SHP77 (cell line): ENCODE data around the gene FOXN3.

Source experiments
- DNase-seq, 2 experiments: peaks; one replicate each; lab custom pipeline; 2025; lab: John Stamatoyannopoulos, UW

Gene FOXN3

DNA sequence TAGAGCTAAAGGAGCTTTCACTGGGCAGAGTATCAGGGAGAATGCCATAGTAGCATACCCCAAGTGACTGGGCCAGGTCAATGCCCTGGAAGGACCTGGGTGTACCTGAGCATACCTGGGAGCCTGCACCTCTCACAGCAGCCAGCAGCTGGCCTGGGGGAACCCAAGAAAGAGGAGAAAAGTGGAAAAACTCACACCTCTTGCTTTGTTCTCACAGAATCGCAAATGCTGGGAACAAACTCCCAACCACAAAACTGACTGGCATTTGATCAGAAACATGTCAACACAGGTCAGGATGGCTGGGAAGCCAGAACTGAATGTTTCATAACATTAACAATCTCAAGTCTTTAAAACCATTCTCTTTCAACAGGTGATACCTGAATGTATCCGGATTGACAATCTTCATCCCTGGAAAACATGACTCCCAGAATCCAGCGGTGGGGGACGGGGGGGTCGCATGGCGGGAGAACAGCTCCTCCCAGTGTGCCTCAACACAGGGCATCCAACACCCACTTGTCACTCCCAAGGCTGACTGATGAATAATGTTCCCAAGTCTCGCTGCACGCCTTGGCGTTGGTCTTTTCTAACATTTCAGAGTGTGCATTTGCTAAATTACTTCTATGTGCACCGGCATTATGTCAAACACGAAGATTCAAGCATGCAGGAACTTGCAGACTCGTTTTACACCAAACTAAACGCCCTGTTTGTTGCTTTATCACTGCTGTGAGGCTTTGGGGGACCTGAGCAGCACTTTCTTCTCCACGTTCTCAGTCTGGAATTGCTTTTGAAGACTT is 7.9 kb downstream of the FOXN3 start:
- no peak for DNase-seq

DNA sequence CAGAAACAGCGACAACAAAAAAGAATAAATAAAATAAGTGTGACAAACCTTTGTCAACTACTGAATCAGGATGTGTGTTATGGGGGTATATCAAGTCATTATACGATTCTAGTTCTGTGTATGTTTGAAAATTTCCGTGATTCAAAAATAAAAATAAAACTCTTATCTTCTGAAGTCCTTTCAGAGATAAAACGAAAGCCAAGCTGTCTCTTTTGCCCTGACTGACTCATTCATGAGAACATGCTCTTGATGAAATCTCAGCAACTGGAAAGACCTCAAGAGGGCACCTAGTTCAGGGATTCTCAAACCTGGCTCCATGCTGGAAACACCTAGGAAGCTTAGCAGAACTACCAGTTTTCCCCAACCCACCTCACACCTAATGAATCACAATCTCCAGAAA is 9.2 kb downstream of the FOXN3 start:
- DNase-seq, result no peak

DNA sequence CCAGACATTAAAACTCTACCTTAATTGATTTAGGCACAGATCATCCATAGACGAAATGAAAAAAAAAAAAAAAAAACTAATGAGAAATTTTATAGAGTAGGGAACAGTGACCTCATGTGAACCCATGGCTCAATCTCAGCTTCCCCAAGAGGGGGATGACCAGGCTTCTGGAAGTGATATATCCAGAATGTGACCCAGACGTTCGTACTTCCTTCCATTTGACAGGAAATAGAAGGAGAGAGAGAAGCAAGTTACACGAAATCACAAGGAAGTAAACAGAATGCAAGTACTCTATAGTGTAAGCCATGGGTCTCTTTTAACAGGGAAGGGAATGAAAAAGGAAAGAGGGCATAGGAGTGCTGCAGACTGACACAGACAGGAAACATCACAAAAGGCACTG is 10.1 kb downstream of the FOXN3 start:
- DNase-seq, result no peak

DNA sequence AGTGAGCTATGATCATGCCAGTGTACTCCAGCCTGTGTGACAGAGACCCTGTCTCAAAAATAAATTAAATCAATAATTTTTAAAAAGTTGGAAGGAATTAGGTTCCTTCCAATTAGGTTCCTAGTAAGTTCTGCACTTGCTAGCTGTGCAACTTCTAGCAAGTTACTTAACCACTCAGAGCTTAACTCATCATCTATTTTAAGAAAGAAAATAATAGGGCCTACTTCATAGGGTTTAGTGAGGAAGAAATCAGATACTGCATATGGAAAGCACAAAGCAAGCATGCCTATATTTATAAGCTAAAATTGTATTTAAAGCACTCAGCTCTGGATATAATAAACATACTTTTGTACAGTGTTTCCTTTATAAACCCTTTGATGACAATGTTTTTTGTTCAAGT is 10.7 kb downstream of the FOXN3 start:
- no peak for DNase-seq

DNA sequence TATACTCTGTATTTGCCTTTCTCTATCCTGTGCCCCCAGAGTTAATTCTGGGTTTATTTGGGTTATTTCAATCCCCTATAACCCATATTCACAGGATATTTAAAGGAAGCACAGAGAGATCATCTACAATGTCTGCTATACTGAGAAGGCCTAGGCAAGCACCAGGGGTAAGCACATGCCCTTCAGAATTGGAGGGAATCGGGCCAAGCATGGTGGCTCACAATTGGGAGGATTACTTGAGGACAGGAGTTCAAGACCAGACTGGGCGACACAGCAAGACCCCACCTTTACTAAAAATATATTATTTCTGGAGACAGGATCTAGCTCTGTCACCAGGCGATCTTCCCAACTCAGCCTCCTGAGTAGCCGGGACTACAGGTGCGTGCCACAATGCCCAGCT is 11.3 kb downstream of the FOXN3 start:
- no peak for DNase-seq

DNA sequence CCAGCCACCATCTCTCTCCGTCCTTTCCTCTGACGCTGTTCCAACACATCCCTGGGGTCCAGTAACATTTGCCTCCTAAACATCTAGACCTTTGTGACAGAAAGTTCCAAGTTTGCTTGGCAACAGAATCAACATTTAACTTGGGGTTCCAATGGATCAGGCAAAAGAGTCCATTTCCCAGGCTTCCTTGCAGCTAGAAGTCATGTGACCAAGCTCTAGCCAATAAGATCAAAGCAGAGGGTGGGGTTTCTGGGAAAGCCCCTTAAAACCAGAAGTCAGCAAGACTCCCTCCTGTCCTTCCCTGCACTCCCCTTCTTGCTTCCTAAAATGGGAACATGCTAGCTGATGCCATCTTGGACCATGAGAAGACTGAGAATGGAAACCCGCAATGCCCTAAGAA is 14.7 kb downstream of the FOXN3 start:
- no peak for DNase-seq

DNA sequence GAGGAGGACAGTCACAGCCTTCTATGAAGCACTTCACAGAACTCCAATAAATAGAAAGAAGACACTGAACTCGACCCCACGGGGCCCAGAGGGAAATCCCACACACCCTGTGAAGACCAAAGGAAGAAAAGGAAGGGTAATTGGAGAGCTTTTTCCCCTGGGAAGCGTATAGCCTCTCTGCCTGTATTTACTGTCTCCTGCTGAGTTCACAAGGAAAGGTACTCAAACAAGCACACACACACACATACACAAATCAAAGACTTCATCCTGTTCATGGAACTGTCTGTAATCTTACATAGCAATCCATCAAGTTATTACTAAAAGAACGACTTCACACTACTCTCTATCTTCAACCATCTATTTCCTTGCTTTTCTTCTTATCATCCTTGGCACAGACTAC is 15.3 kb downstream of the FOXN3 start:
- no peak for DNase-seq

DNA sequence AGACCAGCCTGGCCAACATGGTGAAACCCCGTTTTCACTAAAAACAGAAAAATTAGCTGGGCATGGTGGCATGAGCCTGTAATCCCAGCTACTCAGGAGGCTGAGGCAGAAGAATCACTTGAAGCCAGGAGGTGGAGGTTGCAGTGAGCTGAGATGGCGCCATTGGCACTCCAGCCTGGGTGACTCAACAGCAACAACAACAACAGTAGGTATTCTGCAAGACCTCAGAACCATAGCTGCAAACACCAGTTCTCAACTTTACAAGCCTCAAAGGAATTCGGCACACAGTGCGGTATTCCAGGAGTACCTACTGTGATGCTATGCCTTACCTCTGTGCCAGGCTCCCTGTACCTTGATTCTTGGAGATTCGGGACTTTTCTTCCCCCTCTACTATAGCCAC is 15.8 kb downstream of the FOXN3 start:
- DNase-seq, result no peak

DNA sequence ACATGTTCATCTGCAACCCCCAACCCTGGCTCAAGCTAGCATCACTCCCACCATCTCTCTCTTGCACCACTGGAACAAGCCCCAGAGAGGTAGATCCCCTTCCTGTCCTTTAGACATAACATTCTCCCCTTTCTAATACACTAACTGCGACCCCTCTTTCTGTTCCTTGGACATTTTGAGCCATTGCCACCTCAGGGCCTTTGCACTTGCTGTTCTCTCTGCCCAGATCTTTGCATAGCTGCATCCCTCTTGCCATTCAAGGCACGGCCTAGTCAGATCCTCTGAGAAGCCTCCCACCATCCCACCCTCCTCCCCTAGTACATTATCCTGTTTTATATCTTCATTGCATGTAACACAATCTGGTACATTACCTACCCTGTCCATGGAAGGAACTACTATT is 16.5 kb downstream of the FOXN3 start:
- DNase-seq, result no peak

DNA sequence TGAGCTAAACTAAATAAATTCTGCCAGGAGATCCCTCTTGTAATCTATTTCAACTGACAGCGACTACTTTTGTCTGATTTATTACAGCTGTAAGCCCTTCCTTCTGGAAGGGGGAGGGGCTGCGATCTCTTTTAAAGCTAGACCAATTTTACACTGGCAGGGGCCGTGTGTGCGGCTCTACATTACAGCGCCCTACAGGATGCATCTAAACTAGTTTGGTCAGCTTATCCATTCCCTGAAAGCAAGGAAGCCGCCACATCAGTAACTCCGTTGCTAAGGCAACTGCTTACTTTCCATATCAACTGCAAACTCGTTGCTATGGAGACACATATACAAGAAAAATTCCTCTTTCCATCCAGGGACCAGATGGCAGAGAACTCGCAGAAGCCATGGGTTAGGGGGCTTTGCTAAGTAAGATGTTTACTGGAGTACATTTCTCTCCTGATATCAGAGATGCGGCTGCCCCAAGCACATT is 17.4 kb downstream of the FOXN3 start:
- DNase-seq, result no peak

DNA sequence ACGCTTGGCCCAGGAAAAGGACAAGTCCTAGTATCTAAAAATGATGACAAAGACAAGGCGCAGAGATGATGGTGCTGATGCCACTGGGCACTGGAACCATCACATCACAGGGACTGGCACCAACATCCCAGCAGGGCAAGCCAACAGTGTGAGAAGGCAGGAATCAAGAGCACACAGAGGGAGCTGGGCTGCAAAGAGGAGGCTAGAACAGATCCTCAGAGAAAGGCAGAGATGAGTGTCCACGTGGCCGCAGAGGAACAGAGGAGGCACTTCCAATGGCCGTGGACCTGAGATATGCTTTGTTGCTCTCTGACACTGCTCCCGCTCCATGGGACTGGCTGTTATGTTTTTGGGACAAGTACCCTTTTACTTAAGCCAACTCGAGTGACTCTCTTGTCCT is 17.9 kb downstream of the FOXN3 start:
- no peak for DNase-seq

DNA sequence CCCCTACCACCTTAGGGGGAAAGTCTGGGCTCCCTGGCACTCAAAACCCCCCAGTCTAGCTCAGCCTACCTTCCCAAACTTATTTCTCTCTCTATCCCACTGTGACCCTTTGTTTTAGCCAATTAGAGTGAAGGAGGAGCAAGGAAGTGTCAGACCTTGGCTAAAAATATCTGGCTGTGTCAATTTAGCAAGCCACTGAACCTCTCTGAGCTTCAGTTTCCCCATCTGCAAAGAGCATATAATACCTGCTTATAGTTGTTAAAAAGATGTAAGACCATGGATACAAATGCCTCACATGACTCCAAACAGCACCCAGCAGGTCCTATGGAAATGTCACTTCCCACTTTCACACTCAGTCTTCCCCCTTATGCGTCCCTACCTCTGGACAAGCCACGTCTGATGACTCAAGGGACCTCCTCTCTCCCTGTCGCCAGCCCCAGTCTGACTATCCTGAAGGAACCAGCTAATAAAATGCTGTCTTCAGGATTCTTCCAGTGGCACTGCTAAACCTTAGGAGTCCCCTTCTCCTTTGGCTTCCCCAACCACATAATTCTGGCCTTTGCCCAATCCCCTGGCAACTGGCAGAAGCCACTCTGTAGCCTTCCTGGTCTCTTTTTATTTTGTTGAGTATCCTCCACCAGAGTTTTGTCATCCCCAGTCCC is 19.3 kb downstream of the FOXN3 start:
- DNase-seq, result no peak

DNA sequence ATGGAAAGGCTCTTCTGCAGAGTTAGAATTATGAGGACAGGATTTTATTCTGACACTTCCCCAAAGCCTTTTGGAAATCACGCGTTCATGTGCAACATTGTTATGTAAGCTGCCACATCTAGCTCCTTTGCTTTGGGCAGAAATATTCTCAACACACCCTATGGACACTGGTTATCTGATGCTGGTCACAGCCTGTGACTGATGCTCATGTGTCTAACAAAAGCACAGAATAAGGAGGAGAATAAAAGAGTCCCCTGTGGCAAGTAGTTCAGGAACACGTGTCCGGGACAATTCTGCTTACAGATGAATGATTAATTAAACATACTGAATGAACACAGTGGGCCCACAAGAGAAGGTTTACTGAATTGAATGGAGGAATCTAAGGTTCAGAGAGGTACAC is 22.1 kb downstream of the FOXN3 start:
- DNase-seq, result no peak

DNA sequence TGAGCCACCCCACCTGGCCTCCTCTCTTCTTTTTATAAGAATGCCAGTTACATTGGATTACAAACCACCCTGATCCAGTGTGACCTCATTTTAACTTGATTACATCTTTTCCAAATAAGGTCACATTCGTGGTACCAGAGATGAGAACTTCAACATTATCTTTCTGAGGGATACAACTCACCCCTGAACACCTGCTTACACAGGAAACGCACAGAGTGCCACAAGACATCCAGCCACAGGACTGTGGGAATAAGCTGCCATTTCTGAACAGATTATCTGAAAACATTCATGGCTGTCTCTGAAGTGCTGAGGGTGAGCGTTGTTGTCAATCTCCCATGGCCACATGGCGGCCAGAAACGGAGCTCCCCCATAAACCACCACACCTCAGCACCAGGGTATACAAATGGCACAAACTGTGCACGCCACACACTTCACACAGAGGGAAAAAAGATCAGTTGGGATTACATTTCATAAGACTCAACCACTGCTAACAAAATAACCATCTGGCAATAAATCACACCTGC is 23.7 kb downstream of the FOXN3 start:
- DNase-seq, result no peak

DNA sequence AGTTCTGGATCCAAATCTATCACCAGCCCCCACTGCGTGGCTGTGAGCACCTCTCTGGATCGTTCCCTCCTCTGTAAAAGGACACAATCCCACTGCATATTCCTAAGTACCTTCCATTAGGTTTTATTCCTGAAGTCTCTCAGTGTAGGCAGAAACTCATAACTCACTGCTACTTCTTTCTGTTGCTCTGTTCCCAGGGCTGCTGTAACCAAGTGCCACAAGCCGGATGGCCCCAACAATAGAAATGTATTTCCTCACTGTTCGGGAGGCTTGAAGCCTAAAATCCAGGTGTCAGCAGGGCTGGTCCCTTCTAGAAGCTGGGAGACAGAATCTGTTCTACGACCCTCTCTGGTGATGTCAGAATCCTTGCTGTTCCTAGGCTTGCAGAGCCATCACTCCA is 24.9 kb downstream of the FOXN3 start:
- DNase-seq, result no peak

DNA sequence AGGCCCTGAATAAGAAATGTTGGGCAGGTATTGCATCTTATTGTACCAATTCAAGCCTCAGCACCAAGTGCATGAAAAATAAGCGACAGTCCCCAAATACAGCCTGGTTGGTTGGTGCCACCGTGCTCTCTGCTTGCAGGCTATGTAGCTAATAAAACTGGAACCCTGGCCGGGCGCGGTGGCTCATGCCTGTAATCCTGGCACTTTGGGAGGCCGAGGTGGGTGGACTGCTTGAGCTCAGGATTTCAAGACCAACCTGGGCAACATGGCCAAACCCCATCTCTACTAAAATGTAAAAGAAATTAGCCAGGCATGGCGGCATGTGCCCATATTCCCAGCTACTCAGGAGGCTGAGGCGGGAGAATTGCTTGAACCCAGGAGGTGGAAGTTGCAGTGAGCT is 25.5 kb downstream of the FOXN3 start:
- no peak for DNase-seq

DNA sequence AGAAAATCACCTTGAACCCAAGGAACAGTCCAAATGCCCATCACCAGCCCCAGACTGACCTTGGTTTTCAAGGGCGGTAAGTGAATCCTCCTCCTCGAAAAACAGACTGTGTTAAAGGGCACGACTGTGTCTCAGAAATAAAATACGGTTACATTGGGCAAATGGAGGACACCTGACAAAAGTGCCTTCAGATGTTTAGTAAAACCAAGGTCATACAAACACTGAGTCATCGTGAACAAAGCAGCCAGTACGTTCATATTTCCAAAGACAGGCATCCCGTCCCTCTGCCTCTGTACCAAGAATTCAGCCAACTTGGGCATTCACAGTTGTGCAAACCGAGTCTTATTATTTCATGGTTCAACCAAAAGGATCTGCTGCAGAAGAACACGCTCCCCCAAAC is 25.9 kb downstream of the FOXN3 start:
- DNase-seq, result no peak

DNA sequence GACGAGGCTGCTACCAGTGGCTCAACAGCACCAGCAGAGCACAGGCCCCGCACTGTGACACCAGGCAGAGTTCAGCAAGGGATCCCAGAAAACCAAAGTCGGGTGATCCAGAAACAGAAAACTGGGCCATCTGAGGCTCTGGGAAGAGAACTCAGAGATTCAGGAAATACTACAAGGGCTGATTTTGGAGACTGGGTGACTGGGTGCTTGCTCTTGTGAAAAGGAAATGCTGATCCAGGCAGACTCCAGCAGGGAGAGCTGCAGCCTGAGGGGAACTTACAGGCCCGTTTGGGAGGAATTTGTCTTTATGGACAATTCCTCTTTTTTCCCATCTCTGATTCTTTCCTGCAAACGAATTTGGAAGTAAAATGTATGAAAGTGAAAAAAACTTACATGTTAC is 28.2 kb downstream of the FOXN3 start:
- no peak for DNase-seq

DNA sequence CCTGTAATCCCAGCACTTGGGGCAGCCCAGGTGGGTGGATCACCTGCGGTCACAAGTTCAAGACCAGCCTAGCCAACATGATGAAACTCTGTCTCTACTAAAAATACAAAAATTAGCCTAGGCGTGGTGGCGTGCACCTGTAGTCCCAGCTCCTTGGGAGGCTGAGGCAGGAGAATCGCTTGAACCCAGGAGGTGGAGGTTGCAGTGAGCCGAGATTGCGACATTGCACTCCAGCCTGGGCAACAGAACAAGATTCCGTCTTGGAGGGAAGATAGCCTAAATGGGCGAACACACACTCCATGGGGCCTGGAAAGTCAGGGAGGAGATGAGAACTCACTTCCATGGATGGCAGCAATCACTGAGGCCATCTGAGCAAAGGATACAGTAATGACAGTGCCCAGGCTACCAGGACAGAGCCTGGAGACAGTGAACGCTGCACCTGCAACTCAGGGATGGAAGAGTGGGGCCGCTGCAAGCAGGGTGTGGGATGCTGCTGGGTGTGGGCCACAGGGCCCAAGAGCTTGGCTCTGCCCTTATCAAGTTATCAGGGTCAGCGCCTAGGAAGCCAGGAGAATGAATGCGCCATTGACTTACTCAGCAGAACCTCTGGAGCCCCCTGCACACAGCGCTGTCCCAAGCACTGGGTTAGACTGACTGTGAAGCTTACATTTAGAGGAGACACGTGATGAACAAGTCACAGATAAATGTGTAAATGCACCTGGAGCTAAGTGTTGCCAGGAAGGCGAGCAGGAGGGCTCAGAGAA is 28.9 kb downstream of the FOXN3 start:
- no peak for DNase-seq

DNA sequence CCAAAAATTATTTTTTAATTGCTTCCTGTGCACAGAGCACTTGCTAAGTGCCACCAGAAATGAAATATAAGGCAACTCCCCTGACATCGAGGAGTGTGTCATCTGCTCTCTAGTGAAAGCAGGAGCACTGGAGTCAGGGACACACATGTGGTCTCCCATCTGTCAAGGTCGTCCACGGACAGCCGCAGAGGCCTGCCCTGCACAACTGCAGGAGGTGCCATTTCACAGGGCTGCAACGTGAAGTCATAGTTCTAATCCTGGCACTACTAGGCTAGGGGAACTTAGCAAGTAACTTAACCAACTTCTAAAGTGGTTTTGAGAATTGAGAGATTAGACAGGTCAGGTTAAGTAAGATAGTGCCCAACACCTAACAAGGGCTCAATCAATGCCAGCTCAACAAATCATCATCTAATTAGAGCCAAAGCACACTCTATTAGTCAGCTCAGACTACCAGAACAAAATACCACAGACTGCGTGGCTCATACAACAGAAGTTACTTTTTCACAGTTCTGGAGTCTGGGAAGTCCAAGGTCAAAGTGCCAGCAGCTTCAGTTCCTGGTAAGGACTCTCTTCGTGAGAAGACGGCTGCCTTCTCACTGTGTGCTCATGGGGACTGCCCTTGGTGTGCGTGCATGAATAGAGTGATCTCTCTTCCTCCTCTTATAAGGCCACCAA is 30.7 kb downstream of the FOXN3 start:
- DNase-seq, result no peak

DNA sequence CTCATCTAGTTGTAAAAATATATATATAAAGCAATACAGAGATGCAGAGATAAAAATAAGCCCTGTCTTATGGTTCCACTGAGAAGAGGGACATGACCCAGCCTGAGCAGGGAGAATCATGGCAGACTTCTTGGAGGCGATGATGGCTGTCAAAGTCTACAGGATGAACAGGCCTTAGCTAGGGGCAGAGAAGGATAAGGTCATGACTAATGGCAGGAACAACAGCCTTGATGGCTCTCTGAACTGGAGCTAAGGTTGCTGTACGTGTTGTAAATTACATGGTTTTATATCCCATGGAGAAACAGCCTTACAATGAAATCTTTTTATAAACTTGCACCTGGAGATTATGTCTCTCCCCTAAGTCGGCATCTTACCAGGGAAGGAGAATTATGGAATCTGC is 32.4 kb downstream of the FOXN3 start:
- DNase-seq, result no peak

DNA sequence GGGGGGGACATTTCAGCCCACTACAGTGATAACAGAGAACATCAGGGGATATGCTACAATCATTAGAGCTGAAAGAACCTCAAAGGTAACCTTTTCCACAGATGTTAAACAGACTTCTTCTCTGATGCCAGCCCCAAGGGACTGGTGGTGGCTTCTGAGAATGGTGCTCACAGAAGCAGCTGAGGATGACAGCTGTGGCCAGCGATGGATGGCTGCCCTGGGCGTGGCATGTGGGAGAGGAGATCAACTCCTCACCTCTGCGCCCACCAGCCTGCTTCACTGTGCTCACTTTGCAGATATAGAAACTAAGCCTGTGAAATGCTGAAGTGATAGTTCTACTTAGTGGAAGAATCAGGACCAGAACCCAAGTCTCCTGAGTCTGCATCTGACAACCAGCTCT is 33.0 kb downstream of the FOXN3 start:
- no peak for DNase-seq
